ENCODE results near the gene CARD19.

DNA sequence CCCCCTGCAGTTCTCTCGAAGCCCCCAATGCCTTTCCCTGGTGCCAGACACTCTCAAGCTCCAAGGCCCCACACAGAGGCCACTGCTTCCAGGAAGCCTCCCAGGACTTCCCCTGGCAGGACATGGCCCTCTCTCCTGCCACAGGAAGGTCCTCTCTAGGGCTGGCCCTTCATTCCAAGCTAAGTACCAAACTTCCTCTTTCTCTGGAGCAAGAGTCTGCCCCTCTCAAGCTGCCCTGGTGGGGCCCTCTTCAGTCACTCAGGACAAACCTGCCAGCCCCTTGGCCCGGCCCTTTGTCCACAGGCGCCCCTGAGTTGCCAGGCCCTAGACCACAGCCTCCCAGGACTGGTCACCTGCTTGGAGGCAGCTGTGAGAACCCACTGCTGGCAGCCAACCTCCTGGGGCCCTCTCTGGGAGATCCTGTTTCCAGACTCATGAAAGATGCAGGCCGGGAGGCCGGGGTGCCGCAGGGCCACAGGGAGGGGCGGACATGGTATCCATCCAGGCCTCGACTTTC, 31.4 kb downstream of the CARD19 start:
- TF ChIP-seq, protein P1, sequence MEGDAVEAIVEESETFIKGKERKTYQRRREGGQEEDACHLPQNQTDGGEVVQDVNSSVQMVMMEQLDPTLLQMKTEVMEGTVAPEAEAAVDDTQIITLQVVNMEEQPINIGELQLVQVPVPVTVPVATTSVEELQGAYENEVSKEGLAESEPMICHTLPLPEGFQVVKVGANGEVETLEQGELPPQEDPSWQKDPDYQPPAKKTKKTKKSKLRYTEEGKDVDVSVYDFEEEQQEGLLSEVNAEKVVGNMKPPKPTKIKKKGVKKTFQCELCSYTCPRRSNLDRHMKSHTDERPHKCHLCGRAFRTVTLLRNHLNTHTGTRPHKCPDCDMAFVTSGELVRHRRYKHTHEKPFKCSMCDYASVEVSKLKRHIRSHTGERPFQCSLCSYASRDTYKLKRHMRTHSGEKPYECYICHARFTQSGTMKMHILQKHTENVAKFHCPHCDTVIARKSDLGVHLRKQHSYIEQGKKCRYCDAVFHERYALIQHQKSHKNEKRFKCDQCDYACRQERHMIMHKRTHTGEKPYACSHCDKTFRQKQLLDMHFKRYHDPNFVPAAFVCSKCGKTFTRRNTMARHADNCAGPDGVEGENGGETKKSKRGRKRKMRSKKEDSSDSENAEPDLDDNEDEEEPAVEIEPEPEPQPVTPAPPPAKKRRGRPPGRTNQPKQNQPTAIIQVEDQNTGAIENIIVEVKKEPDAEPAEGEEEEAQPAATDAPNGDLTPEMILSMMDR (optimal IDR thresholded peaks at IDR 0.05 in 1 of 3, IDR thresholded peaks at IDR 0.05 in 1 of 3, conservative IDR thresholded peaks at IDR 0.05 in 1 of 3; ENCODE audit: extremely low read depth in 1 of 3, insufficient read depth in 2 of 3, low read length in 3 of 3), result no peak
- TF ChIP-seq EZH2 (IDR thresholded peaks at IDR 0.05; ENCODE audit: low read length), result no peak
